ENCODE measurements around the gene MRNIP.

Gene MRNIP

DNA sequence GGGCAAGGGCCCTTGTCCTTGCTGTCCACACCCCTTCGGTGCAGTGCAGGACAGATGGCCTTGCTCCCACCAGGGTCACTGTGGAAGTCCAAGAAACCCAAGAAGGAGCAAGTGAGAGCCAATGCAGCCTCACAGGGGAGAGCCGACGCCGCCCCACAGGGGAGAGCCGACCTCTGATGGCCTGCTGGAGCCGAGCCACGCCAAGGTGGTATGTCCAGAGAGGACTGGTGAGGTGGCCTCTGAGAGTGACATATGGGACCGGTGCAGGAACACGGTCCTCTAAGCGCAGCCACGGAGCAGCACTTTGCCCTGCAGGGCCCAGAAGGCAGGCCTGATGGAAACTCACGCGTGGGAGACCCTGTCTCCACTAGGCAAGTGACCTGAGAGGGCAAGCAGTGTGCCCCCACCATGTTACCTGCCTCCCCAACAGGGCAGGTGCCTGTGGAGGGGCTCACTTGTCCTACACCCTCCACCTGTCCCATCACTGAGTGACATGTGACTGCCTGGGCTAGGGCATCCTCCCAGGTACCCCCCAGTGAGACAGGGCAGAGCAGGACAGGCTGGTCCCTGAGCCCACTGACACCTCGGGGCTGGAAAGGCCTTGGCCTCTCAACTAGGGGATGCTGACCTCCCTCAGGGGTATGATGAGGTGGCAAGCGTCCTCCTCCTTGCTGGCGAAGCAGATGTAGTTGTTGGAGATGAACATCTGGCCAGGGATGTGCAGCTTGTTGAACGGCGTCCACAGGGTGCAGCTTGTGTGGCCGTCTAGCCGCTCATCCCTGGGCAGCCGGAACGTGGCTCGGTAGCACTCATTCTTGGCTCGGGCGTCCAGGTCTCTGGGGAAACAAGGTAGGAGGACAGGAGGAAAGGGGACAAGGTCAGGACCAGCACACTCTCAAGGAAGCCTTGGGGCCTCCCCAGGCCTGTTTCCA, 32.4 kb upstream of the MRNIP start:
- H3K27ac ChIP-seq, result no peak overlapping the region
- no peak for DNase-seq (ENCODE audit: low read depth, low spot score)

DNA sequence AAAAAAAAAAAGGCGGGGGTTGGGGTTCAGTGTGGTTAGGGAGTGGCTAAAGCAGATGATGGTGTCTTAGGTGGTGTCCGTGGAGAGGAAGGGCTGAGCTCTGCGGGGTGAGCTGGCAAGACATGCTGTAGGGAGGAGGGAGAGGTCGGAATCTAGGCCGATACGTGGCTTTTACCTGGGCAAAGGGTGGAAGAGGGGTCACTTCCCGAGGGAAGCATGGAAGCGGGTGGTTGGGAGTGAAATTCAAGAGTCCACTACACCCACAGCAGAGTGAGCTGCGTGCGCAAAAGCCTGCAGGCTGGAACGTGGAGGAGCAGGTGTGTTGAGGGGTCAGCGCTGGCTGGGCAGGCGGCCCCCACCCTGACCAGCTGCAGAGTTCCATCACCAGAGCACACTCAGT, 31.3 kb upstream of the MRNIP start:
- DNase-seq (ENCODE audit: low read depth, low spot score), result no peak
- no peak overlapping the region for H3K27ac ChIP-seq

DNA sequence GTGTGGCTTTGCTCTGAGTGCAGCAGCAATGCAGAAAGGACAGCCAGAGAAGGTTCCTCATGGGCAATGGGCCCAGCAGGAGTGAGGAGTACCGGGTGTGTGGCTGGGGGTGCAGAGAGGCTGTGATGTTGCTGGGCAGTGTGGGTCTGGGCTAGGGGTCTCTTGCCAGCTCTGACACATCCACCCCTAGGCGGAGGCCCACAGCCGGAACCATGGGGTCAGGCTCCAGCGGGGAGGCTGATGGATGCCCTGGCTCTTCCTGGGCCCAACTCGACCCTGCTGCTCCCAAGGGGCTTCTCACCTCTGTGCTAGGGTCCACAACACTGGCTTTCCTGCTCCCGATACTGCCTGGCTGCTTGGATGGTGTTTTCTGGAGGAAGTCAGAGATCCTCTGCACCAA, 29.2 kb upstream of the MRNIP start:
- DNase-seq (ENCODE audit: low read depth, low spot score), result no peak

DNA sequence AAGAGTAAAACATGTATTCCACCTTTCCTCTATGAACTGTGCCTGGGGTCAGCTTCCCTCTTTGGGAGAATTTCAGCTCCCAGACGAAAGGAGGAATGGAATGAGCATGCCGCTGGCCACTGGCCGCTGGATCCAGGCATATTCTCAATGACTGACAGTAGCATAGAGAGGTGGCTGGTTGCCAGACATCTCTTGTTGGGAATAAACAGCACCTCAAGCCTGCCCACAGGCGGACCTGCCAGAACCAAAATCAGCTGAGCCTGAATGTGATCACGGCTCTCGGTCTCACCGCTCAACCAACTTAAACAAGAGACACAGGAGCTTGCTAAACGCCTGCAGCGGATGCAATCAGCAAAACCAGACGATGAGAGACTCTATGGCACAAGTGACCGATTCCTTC, 28.5 kb upstream of the MRNIP start:
- no peak for DNase-seq (ENCODE audit: low read depth, low spot score)
- no peak overlapping the region for H3K27ac ChIP-seq

More for the DNA sequence above, 29.2 kb upstream of the MRNIP start:
- H3K27ac ChIP-seq, result no peak overlapping the region

DNA sequence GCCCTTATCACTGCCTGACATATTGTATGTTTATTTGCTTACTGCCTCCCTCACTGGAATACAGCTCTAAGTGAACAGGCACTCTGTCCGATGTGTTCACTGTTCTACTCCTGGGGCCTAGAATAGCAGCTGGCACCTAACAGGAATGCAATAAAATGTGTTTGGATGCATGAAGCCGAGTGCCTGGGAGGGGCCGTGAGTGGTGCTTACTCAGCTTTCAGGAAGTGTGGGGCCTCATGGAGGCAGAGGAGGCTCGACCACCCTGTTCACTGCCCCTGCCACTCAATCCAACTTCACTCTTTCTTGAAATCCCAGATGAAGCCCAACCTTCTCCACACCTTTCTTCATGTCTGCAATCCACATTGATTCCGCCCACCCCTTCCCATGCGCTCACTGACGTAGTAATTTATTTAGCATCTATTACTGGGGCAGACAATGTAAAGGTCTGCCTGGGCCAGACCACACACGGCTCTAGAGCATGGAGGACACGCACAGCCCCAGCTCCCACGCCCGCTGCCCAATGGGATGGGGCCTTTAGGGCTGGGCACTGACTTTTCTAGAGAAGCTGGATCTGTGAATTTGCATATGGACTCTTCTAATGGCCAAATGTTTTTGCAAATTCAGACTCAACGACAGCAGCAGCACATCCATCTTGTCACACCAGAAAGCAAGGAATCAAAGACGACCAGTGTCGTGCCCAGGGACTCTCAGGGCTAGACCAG, 27.7 kb upstream of the MRNIP start:
- no peak for DNase-seq (ENCODE audit: low read depth, low spot score)
- H3K27ac ChIP-seq, result no peak overlapping the region

DNA sequence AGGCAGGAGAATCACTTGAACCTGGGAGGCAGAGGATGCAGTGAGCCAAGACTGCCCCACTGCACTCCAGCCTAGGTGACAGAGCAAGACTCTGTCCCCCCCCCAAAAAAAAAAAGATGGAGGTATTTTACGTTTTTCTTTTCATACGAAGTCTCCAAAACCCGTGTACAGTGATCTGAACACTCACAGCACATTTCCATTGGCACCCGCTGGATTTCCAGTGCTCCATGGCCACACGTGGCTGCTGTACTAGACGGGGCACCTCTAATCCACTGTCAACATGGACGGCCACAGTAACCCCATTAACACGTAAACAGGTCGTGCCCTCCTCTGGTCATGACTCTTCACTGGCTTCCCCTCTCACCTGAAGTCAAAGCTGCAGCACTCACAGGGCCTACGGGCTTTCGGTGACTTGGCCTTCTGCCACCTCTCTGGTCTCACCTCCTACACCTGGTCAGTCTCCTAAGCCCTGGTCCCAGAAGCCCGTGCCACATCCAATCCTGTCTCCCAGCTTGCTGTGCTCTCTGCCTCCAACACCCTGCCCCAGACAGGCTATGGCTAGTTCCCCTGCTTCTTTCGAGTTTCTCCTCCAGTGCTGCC, 27.0 kb upstream of the MRNIP start:
- no peak for DNase-seq (ENCODE audit: low read depth, low spot score)
- H3K27ac ChIP-seq, result no peak overlapping the region

DNA sequence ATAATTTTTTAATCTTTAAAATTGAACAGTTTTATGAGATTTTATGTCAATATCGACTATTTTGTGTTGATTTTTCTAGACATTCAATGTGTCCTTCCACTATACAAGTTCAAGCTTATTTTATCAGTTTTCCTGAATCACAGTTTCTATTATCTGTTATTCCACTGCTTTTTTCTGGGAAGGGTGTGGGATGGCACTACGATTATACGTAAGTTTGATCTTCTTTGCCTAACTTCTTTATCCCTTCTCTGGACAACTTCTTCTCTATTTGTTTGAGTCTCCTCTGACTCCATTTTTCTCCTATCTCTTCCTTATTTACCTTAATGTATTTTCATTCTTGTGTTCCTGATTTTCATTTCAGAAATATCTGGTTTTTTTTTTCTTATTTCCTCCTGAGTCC, 24.5 kb upstream of the MRNIP start:
- no peak for DNase-seq (ENCODE audit: low read depth, low spot score)
- no peak overlapping the region for H3K27ac ChIP-seq

DNA sequence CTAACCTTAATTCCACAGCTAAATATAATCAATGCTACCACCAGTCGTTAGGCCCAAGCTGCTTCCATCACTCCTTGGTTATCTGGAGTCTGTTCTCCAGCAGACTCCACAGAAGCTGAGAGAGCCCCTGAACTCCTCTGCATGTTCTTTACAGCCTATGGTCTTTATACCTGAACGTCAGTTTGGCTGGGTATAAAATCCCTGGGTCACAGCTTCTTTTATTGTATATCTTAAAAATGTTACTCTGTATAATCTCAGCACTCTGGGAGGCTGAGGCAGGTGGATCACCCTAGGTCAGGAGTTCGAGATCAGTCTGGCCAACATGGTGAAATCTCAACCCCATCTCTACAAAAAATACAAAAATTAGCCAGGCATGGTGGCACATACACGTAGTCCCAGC, 23.7 kb upstream of the MRNIP start:
- no peak for DNase-seq (ENCODE audit: low read depth, low spot score)

DNA sequence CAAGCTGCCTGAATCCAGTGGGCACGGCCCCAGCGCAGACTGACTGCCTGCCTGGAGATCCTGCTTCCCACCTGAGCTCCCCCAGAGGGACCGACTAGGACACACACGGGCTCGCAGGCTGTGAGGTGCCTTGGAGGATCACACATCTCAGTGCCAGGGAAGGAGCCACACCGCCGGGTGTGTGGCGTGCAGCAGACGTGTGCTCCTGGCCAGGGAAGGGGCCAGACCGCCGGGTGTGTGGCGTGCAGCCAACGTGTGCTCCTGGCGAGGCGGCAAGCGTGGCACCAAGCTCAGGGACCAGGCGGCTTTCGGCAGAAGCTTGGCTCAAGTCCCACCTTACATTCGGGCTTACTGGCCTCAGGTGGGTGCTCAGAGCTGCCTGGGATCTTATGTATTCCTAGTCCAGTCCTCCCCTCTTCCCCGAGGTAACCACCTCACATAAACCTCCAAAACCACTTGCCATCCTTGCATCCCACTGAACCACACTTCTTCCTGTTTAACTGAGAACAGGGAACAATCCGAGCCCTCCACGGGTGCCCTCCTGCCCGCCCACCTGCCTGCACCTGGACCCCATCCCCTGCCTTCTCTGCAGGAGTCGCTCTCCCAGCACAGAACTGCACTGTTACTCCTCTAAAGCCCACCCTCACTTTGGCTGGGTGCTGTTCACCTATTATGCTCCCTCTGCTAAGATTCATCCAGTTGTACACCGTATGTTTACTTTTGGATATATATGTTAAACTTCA, 22.4 kb upstream of the MRNIP start:
- no peak overlapping the region for H3K27ac ChIP-seq
- no peak for DNase-seq (ENCODE audit: low read depth, low spot score)

More for the DNA sequence above, 23.7 kb upstream of the MRNIP start:
- no peak overlapping the region for H3K27ac ChIP-seq

DNA sequence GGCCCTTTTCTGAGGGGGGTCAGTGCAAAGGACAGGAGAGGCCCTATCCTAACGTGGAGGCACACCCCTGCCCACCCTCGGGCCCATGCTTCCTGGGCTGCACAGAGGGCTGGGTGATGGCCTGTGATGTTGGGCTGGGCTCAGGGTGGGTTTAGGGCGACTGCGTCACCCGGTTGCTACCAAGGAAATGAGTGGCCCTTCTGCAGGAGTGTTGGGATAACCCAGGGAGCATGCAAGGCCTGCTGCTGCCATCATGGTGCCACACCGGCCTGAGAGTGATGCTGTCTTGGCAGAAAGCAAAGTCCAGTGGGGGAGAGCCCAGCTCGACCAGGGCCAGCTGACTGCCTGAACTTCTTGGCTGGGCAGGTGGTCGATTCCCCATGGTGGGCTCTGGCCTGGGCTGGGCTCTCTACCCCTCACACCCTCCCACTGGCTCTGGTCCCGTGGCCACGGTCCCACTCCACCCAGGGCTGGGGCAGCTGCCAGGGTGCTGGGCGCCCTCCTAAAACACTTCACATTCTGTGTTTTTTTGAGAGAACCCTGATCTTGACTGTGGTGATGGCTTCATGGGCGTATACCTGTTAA, 21.5 kb upstream of the MRNIP start:
- H3K27ac ChIP-seq, result no peak overlapping the region
- no peak for DNase-seq (ENCODE audit: low read depth, low spot score)

DNA sequence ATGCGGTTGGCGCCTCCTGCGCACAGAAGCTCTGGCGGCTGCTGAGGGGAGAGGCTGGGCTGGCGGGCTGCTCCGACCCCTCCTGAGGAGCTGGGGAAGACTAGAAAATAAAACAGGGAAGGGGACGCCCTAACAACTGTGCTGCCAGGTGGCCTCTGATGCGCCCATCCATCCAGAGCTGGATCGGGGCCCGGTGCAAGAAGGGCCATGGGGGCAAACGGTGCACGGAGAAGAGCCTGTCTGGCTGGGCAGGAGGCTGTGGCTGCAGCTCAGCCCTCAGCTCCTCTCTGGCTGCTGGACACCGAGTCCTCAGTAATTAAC, 21.0 kb upstream of the MRNIP start:
- H3K27ac ChIP-seq, result no peak overlapping the region
- DNase-seq (ENCODE audit: low read depth, low spot score), result no peak

DNA sequence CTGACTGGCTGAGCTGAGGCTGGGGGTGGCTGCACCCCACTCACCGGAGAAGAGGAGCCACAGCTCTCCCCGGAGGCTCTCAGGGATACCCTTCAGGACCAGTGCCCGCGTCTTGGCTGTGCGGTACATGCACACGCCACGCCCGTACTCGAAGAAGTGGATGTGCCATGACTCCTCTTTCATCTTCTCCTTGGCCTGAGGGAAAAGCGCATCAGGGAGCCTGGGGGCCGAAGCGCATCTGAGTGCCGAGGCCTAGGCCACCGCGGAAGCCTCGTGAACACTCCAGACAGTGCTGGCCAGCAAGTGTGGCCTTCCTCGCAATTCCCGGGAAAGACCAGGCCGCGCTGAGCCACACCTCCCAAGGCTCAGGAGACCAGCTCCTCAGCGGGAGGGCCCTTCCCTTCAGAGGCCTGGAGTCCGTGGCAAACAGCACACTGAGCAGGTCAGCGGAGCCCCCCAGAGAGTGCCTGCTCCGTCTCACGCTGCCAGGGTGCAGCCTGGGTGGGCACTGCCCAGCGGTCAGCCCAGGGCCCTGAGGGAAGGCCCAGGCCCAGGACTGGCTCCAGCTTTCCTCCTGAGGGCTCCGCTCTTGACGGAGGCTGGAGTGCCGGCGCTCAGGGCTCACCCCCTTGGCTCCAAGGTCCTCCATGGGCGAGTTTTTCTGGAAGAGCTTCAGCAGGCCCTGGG, 20.5 kb upstream of the MRNIP start:
- DNase-seq (ENCODE audit: low read depth, low spot score), result no peak
- H3K27ac ChIP-seq, result no peak overlapping the region

DNA sequence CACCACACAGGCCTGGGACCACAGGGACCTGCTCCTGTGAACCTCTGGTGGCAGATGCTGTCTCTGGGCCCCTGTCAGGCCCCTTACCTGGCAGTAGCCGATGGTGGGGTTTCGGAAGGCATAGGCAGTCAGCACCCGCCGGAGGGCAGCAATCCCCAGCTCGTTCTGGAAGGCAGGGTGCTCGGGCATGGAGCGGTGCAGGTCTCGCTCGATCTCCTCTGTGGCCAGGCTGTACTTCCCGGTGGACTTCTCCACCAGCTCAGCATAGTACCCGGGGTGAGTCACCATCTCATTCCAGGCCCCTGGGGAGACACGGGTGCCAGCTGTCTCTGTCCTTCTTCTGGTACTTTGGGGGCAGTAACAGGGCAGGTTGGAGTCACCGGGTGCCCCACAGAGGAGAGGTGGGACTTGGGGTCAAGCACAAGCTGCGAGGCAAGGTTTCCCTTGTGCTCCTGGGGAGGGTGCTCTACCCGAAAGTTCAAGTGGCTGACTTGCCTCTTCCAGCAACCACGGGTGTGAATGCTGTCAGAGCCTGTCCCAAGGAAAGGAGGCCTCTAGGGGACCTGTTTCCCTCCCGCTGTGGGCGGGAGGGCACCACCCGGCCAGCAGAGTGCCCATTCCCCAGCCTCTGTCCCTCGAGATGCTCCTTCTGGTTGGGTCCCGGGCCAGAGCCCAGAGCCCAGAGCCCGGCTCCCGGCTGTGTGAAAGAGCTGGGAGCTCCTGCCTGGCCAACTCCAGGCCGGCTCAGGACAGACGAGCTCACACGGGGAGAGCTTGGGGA, 19.8 kb upstream of the MRNIP start:
- no peak for DNase-seq (ENCODE audit: low read depth, low spot score)
- no peak overlapping the region for H3K27ac ChIP-seq

DNA sequence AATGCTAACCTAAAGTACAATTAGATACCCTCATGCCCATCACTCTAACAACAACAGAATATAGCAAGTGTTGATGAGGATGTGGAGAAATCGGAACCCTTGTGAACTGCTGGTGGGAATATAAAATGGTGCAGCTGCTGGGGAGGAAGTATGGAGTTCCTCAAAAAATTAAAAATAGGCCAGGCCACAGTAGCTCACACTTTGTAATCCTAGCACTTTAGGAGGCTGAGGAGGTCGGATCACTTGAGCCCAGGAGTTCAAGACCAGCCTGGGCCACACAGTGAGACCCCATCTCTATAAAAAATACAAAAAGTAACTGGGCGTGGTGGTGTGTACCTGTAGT, 18.0 kb upstream of the MRNIP start:
- no peak for DNase-seq (ENCODE audit: low read depth, low spot score)

DNA sequence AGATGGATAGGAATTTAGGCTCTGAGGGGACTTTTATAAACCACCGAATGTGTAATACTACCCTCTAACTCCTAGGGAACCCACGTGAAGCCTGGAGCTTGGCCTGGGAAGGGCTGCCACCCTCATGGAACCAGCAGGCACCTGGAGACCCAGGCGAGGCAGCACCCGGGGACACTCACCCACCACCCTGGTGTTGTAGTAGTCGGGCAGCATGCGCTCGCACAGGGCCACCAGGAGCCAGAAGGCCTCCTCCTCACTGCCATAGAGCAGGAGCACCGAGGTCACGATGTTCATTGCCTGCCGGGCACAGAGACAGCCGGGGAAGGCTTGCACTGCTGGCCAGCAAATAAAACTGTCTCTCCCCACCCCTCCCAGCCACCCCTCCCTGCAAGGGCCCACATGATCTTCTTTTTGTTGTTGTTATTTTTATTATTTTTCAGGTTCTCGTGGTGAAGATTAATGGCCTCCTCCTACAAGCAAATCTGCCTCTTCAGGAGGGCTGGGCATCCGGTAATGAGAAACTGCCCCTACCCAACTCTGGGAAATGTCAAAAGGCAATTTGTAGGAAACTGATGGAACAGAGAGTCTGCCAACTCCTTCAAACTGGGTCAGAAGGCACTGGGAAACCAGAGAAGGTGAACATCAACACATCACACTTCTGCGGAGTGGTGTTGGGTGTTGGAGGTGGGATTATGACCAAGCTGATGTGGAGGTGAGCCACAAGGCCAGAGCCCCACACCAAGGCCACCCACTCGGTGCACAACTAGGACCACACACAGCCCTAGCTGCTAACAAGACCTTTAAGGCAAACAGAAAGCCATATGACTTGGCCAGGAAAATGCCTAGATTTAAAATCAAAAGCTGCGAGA, 17.4 kb upstream of the MRNIP start:
- no peak overlapping the region for H3K27ac ChIP-seq

More for the DNA sequence above, 18.0 kb upstream of the MRNIP start:
- H3K27ac ChIP-seq, result no peak overlapping the region

DNA sequence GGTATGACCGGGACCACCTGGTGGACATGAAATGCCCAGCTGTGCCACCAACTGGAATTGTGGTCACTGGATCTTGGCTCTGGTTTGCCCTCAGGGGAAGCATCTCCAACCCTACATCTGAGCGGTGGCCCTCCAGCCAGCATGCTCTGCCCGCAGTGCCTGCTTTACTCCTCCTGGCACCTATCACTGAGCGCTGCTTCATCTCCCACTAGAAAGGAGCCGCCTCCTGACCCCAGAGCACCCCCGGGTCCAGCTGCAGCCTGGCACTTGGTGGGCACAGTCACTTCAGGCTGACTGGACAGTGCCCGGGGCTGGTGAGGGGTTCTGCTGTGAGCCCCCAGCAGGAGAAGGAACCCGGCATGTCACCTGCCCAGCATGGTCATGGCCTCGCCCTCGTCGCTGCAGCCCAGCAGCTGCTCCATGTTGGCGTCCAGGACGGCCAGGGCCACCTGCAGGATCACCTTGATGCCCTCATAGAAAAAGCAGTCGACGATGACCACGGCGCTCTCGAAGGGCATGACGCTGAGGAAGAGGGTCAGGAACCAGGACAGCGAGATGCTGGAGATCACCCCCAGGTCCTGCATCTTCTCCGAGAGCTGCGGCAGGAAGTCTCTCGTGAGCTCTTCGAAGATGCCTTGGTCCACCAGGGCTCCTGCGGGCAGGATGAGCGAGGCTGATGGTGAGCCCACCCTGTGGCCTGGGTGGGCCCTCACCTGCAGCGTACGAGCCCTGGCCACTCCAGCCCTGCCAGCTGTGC, 16.1 kb upstream of the MRNIP start:
- no peak overlapping the region for H3K27ac ChIP-seq
- DNase-seq (ENCODE audit: low read depth, low spot score), result no peak

More for the DNA sequence above, 17.4 kb upstream of the MRNIP start:
- no peak for DNase-seq (ENCODE audit: low read depth, low spot score)

DNA sequence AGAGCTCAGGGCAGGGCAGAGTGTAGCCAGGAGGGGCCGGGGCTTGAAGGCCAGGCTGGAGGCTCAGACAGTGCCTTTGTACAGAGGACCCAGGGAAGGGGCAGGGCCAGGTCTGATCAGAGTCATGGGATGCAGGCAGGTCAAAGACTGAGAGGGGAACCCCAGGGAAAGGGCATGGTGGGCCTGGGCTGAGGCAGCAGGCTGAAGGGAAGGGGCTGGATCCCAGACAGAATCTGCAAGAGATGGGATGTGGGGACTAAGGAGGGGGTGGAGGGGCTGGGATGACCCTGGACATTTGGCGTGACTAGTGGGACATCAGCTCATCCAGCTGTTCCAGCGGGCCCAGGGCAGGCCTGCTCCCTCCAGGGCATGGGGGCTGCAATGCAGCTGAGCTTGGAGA, 15.5 kb upstream of the MRNIP start:
- H3K27ac ChIP-seq, result no peak overlapping the region
- no peak for DNase-seq (ENCODE audit: low read depth, low spot score)
